ENCODE data around the gene HBP1.

DNA sequence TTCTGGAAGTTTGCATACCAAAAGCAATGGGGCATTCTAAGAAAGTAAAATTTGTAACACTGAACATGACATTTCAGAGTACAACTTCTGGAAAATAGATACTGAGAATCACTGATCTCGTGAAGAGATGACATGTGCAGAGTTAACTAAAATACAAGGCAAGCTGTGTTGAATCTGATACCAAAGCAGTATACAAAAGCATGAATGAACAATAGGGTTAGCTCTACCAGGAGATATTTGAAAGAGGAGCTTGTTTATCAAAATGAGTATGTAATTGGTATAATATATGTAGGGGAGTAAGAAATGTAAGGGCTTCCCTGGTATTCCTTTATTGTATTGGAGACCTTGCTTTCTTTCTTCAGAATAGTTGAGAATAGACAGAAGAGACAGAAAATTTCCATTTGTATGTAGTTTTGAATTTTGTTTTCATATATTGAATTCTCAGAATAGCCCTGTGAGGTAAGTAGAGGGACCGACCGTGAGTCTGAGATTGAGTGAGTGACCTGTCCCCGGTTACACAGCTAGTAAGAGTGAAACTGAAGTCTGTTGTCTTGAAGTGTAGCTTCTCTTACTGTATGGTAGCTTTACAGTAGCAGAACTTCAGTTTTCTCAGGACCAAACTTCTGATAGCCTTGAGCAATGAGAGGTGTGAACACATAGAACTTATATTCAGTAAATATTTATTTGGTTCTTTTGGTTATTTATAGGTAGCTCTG, 5.0 kb downstream of the HBP1 start:
- TF ChIP-seq POLR2A (IDR thresholded peaks at IDR 0.05; ENCODE audit: low read length) (no peak), GATA1 (IDR thresholded peaks at IDR 0.05; ENCODE audit: low read depth, low read length) (no peak)
